Neutrophil (primary cell): Measurements from ENCODE around the gene MS4A12.
A peak's percentile ranks its signal among the peaks of the same experiment; 100 is the strongest.

ENCODE experiments used
- H3K27ac ChIP-seq: fragments of 200-600 bp; sonication (generic); 2 replicates; pipeline ENCODE4 v1.5.1; 2016; ENCODE audit warnings: mild to moderate bottlenecking, moderate library complexity
- H3K27me3 ChIP-seq: fragments of 200-600 bp; sonication (generic); 2 replicates; pipeline ENCODE4 v1.6.0; 2016; ENCODE audit warnings: mild to moderate bottlenecking
- H3K36me3 ChIP-seq: fragments of 200-600 bp; sonication (generic); 2 replicates; pipeline ENCODE4 v1.5.1; 2017
- H3K4me1 ChIP-seq, 2 experiments: fragments of 200-600 bp in 1 of 2; sonication (generic) in 1 of 2; 1 replicate in 1 of 2; 2 replicates in 1 of 2; pipeline versions ENCODE4 v1.5.1 to v1.6.1; 2013 to 2016; ENCODE audit warnings: low read depth in 1 of 2, low read length in 1 of 2, mild to moderate bottlenecking in 1 of 2, moderate library complexity in 1 of 2; ENCODE audit not compliant: control insufficient read depth in 1 of 2, insufficient read depth in 1 of 2
- H3K4me3 ChIP-seq, 2 experiments: fragments of 200-600 bp in 1 of 2; sonication (generic) in 1 of 2; 1 replicate in 1 of 2; 2 replicates in 1 of 2; pipeline ENCODE4 v1.5.1; 2013 to 2016; ENCODE audit warnings: low read depth in 1 of 2, low read length in 1 of 2, mild to moderate bottlenecking in 1 of 2, moderate library complexity in 1 of 2
- H3K9me3 ChIP-seq: fragments of 200-600 bp; sonication (generic); 2 replicates; pipeline ENCODE4 v1.5.1; 2016
- TF ChIP-seq, protein P1 (sequence below): fragments of 200-600 bp; sonication (generic); IDR thresholded peaks from 2 replicates; pipeline ENCODE4 v1.5.1; 2016; ENCODE audit warnings: antibody characterized with exemption

The MS4A12 gene

DNA sequence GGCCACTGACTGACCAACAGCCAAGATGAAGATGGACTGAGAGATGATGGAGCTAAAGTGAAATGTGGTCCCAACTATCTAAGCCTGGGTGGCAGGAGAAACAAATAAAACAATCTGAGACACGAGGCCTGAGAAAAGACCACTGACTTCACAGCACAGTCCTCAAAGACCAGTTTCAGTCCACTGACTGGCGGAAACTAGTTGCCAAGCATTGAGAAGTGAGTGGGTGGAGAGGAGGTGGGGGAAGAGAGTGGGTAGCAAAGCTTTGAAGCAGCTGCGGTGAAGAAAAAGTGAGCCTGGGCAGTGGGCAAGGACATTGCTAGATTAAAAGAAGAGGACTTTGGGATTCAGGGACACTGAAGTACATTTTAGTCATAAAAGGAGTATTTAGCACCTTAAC is 35.0 kb upstream of the MS4A12 start:
- Histone ChIP-seq H3K9me3 (no peaks in the 10 kb centered on the region), H3K4me1 (no peaks in the 10 kb centered on the region), H3K27me3 (no peaks in the 10 kb centered on the region), H3K36me3 (no peaks in the 10 kb centered on the region), H3K27ac (no peak overlapping the region), H3K4me3 (no peak overlapping the region)
- TF ChIP-seq, protein P1, sequence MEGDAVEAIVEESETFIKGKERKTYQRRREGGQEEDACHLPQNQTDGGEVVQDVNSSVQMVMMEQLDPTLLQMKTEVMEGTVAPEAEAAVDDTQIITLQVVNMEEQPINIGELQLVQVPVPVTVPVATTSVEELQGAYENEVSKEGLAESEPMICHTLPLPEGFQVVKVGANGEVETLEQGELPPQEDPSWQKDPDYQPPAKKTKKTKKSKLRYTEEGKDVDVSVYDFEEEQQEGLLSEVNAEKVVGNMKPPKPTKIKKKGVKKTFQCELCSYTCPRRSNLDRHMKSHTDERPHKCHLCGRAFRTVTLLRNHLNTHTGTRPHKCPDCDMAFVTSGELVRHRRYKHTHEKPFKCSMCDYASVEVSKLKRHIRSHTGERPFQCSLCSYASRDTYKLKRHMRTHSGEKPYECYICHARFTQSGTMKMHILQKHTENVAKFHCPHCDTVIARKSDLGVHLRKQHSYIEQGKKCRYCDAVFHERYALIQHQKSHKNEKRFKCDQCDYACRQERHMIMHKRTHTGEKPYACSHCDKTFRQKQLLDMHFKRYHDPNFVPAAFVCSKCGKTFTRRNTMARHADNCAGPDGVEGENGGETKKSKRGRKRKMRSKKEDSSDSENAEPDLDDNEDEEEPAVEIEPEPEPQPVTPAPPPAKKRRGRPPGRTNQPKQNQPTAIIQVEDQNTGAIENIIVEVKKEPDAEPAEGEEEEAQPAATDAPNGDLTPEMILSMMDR: no peak

DNA sequence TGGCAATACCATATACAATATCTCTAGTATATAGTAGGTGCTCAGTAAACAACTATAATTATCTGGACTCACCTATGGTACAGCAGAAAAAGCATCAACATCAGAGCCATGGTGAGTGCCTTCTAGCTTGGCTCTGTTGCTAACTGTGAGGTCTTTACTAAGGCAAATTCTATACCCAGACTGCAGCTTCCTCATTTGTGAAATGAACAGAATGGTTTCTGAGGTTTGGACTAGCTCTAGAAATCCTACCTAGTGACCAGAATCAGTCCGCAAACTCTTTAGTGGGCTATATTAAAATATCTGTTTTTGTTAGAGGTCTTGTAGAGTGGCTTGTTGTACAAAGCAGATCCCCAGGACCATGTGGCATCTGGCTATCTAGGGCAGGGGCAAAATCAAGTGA is 33.2 kb upstream of the MS4A12 start:
- no peaks in the 10 kb centered on the region for H3K36me3 ChIP-seq
- H3K4me1 ChIP-seq: peaks cover 0 to 7% of the 10 kb centered on the region in 2 experiments
- no peak overlapping the region for H3K4me3 ChIP-seq
- TF ChIP-seq, protein P1: no peak
- H3K27me3 ChIP-seq: no peaks in the 10 kb centered on the region
- H3K27ac ChIP-seq: no peak overlapping the region
- no peaks in the 10 kb centered on the region for H3K9me3 ChIP-seq

DNA sequence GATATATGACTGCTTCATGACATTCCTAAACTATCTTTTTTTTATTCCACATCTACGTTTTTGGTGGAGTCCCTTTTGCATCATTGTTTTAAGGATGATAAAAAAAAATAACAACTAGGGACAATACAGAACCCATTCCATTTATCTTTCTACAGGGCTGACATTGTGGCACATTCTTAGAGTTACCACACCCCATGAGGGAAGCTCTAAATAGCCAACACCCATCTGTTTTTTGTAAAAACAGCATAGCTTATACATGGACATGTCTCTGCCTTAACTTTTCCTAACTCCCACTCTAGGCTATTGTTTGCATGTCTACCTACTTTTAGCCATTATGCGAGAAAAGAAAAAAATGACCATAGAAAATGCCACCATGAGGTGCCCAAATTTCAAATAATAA is 23.7 kb upstream of the MS4A12 start:
- Histone ChIP-seq H3K27me3 (no peaks in the 10 kb centered on the region), H3K4me3 (no peak overlapping the region), H3K9me3 (no peaks in the 10 kb centered on the region), H3K36me3 (no peaks in the 10 kb centered on the region), H3K4me1 (peaks cover 0 to under 1% of the 10 kb centered on the region in 2 experiments), H3K27ac (no peak overlapping the region)
- TF ChIP-seq, protein P1: no peak

DNA sequence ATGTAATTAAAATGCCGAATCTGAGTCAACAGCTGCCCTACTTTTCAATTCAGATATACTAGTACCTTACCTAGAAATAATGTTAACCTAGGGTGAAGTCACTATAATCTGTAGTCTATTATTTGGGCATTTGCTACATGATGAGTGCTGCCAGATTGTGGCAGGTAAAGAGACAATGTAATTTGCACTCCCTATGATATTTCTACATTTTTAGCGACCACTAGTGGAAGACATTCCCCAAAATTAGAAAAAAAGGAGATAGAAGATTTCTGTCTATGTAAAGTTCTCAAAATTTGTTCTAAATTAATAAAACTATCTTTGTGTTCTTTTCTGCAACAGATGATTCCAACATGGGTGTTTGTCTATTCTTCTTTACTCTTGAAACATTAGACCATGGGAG is 22.9 kb upstream of the MS4A12 start:
- TF ChIP-seq, protein P1: no peak
- H3K27me3 ChIP-seq: no peaks in the 10 kb centered on the region
- no peaks in the 10 kb centered on the region for H3K4me1 ChIP-seq
- no peak overlapping the region for H3K4me3 ChIP-seq
- no peak overlapping the region for H3K27ac ChIP-seq
- H3K36me3 ChIP-seq: no peaks in the 10 kb centered on the region
- H3K9me3 ChIP-seq: no peaks in the 10 kb centered on the region

DNA sequence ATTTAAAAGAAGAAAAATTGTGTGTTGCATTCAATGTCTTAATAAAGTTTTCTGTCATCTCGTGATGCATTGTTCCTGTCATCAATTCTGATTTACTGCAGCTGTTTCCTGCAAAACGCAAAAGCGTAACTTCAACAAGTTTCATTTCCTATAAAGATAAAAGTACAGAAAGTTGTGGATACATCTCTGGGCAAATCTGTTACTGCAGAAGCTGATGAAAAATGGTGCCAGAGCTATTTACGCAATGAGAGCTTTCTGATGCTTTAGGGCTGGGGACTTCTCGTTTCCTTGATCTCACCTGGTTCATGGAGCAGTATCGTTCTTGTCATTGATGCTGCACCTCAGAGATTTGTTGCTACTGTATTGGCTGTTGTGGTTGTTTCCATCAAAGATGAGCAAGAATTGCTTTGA is 15.5 kb upstream of the MS4A12 start:
- H3K36me3 ChIP-seq: no peaks in the 10 kb centered on the region
- H3K27me3 ChIP-seq: no peaks in the 10 kb centered on the region
- TF ChIP-seq, protein P1: no peak
- H3K4me3 ChIP-seq: no peak overlapping the region
- H3K9me3 ChIP-seq: no peaks in the 10 kb centered on the region
- H3K27ac ChIP-seq: no peak overlapping the region
- H3K4me1 ChIP-seq: peaks cover 0 to under 1% of the 10 kb centered on the region in 2 experiments

DNA sequence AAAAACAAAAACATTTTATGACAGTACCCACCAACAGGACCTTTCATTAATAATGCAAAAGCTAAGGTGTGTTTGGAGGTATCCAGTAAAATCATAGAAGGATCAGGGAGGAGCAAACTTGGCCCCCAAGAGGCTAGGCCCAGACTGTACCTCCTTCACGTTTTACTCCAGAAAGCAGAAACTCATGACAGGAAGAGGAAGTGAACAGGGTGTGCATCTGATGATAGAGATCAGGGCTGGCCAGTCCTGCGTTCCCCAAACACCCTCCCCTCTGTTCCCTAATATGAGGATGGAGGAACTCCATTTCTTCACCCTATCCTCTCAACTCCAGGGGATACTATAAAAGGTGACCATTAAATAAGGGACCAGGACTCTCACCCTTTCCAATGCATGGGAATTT is 10.2 kb upstream of the MS4A12 start:
- Histone ChIP-seq H3K27me3 (no peaks in the 10 kb centered on the region), H3K36me3 (no peaks in the 10 kb centered on the region), H3K4me1 (peaks cover 9 to 21% of the 10 kb centered on the region in 2 experiments), H3K9me3 (no peaks in the 10 kb centered on the region), H3K27ac (peak overlapping the region; percentile 3), H3K4me3 (no peak overlapping the region)
- TF ChIP-seq, protein P1: no peak
